LHCN-M2 (cell line): ENCODE data around the gene UTS2B. TPM values are rescaled to one million over a fixed set of nuclear protein-coding genes. Genes with fewer than 3 reads are reported as not detected.
A peak's percentile ranks its signal among the peaks of the same experiment; 100 is the strongest.

Experiments
- DNase-seq: peaks from one replicate; pipeline ENCODE4 v3.0.0-alpha.2; 2012; ENCODE audit warnings: low read depth
- total RNA-seq: library from RNA; depleted of rRNA; stranded (reverse); fragments of >200 nt; gene quantifications from 2 replicates; pipeline ENCODE4 v1.2.3, GENCODE V29; 2014; rRNA removed

The UTS2B gene
- total RNA-seq, 1 experiment from 2014 or later, result 0.57 TPM

DNA sequence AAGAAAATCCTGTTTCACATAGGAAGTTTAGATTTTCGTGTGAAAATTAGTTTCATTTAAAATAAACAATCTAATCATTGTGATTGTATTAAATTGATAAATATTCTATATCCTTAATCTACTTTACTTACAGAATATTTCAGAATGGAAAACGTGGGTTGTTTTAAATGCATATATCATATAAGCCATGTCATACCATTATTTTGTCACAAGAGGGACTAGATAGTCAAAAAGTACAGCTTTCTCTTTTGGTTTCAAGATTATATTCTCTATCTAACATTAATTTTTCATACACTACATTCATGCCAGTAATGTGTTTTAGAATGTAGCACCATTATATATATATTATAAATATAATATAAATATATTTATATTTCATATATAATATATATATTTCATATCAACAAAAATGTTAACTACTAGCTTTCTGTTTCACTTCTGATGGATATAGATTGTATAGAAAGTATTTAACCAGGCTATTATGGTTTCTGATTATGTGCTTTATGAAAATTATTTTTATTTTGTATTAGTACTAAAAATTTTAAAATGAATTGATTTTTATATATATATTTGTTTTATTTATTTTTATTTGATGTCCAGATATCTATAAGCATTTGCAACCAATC, 86.0 kb downstream of the UTS2B start:
- DNase-seq, result peak; percentile 26

DNA sequence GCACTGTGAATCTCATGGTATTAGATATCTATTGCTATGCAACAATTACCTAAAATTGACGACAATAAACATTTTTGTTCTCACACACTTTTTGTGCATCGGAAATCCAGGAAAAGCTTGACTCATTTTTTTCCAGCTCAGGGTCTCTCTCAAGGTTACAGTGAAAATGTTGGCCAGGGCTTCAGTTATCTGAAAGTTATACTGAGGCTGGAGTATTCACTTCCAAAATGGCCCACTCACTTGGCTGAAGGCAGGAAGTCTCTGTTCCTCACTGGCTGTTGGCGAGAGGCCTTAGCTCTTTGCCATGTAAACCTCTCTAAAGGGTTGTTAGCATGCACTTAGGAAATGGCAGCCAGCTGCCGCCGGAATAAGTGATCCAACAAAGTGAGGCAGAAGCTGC, 89.8 kb downstream of the UTS2B start:
- no peak for DNase-seq

DNA sequence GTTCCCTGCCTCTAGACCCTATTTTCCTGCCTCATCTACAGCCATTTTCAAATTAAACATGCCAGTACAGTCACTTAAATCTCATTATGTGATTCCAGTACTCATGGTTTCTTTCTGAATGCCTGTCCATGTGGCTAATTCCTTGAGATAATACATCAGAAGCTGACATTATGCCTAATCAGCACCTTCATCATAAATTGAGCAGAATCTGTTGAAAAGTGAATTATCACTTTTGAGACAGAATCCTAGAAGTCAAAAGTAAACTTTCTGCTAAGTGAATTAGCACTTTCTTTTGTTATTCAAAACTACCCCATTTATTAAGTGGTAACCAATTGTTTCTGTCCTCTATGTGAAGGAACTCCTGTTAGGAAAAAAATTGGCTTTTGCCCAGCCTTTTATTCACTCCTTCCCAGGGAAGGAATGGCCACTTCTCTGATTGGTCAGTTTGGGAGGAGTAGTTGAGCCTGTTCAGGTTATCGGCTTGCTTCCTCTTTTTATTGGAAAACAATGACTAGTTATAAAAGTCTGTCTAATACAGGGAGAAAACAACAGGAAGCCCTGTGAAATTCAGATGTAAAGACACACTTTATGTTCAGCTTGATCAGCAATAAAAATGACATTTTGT, 90.8 kb downstream of the UTS2B start:
- no peak for DNase-seq

DNA sequence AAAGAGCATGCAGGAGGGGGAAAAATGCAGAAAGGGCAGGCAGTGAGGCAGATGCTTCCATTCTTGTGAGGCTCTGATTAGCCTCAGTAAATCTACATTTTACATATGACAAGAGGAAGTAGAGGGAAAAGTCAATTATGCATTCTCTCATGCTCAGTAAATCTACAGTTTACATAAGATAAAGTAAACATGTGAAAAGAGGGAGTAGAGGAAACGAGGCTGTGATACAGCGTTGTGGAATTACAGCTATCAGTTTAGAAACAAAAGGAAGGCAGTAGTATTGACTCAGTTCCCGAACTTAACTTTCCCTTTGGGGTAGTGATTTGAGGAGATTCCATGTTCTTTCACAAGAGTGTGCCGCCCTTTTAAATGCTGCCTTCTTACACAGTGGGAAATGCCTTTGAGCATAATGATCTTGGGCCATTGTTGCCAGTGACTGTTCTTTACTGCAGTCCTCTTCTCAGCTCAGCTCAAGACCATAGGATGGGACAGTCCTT, 92.0 kb downstream of the UTS2B start:
- DNase-seq, result no peak

DNA sequence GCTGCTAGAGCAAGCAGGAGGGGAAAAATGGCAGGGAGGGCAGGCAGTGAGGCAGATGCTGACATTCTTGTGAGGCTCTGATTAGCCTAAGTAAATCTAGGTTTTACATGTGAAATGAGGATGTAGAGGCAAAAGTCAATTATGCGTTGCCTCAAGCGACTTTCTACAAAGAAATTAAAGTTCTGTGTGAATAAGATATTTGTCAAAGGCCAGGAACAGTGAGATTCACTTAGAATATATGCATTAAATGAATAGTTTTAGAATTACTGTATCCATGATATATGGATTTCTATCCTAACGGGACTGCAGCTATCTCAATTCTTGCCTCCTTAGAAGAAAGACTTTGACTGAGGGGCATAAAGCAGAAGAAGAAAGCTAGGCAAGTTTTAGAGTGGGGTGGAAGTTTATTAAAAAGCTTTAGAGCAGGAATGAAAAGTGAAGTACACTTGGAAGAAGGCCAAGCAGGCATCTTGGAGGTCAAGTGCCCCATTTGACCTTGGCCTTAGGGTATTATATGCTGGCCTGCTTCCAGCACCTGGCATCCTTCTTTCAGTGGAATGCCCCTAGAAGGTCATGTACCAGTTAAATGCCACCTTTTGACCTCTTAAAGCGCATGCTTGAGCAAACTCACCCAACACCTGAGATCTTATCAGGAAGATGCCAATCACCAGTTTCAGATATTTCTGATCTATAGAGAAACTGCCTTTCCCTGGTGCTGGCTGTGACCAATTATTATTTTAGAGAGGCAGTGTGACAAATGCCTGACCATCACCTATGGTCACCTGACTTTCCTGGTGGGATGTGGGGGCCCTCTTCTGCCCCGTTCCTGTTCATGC, 93.1 kb downstream of the UTS2B start:
- DNase-seq, result no peak

DNA sequence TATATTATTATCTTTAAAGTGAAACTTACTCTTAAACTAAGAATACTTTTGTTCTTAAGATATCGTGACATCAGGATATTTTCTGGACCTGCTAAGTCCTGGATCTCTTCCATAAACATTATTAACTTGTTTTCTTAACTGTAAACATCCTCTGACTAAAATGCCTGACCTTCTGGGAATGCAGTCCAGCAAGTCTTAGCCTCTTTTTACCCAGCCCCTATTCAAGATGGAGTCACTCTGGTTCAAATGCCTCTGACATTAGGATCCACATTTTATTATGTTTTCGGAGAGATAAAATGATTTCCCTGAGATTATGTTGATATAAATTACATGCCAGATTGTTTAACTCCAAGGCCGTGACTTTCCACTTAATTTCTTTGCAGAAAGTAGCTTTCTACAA, 93.7 kb downstream of the UTS2B start:
- peak; percentile 23 for DNase-seq

DNA sequence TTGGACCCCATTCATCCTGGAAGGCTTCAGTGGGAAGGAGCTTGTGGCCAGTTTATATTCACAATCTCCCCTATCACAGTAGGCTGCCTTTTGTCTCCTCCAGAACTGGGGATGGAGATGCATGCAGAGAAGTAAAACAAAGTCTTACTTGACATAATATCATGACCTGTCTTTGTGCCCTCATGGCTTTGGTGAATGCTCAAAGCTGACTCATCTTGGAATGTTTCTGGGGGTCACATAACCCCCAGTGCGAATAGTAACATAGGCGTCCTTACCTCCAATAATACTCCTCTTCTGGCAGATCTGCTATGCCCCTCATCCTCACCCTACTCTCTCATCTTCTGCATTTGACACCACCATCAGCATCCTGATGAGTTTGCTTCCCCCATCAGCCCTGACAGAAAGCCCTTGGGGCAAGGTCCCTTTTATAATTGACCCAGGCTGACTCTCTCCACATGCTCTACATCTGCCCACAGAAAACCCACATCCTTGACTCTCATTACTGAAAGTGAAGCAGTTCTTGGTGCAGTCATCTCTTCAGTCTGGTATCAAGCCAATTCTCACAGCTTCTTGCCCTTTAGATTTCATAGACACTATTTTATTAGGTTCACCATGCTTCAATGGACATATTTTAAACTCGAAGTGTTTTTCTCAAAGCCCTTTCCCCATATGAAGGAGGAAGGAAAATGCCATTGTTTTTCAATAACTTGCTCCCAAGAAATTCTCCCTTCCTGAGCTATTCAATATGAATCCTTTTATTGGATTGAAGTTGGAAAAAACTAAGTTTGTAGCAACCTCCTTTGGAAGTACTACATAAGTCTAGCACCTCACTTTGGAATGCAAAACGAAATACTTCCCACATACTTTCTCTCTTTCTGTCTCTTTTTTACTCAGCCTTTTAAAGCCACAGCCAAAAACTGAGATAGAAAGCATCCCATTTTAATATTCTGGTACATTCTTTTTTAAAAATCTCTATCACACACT, 94.7 kb downstream of the UTS2B start:
- peak; percentile 59 for DNase-seq

DNA sequence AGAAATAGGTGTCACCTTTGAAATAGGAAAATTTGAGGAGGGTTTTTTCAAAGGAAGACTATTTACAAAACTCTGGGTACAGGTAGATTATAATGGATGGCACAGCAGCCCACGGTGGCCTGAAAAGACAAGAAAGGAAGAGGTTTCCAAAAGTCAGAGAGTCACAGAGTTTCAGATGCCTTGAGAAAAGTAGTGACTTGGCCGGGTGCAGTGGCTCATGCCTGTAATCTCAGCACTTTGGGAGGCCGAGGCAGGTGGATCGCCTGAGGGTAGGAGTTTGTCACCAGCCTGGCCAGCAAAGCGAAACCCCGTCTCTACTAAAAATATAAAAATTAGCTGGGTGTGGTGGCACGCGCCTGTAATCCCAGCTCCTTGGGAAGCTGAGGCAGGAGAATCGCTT, 96.1 kb downstream of the UTS2B start:
- DNase-seq, result no peak

DNA sequence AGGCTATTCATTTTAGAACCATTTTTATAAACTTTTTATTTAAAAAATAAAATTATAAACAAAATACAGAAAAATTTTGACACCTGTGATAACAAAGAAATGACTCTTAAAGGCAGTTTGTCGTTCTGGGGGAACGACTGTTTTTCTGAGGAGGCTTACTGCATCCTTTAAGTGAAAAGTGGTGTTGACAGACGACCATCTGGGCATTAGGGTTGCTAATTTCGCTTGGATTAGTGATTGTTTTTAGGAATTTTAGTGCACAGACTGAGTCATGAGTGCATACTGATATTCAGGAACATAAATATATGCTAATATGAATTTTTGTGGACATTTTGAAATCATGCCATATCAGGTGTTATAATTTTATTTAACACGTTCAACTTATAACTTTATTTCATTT, 102.8 kb downstream of the UTS2B start:
- DNase-seq, result no peak

DNA sequence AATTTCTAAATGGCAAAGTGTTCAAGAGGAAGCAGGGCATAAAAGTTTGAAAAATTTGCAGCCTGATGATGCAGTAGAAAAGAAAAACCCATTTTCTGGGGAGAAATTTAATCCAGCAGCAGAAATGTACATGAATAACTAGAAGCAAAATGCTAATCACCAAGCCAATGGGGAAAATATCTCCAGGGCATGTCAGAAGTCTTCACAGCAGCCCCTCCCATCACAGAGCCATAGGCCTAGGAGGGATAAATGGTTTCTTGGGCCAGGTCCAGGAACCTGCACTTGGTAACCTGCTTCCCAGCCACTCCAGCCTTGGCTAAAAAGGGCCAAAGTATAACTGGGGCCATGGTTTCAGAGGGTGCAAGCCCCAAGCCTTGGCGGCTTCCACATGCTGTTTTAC, 108.7 kb downstream of the UTS2B start:
- DNase-seq, result no peak

DNA sequence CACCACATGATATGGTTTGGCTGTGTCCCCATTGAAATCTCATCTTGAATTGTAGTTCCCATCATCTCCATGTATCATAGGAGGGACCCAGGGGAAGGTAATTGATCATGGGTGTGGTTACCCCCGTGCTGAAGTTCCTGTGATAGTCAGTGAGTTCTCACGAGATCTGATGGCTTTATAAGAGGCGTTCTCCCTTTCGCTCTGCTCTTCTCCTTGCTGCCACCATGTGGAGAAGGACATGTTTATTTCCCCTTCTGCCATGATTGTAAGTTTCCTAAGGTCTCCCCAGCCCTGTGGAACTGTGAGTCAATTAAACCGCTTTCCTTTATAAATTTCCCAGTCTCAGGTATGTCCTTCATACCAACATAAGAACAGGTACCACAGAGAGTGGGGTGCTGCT, 109.4 kb downstream of the UTS2B start:
- DNase-seq, result peak; percentile 26

DNA sequence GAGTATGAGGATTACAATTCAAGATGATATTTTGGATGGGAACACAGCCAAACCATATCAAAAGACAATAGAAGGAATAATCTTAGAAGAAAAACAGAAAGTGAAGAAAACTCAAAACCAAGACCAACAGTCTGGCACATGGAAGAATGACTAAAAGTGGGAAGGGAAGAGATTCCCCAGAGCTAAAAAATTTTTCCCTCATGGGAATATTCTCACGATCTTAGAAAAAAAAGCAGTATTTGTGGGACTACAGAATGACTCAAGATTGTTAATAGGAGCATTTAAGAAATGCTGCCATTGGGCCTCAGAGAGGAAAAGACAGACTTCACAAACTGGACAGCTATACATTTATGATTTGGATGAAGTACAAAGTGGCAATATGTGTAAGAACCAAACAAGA, 113.0 kb downstream of the UTS2B start:
- peak; percentile 73 for DNase-seq

Other genes starting within 250 kb of the UTS2B start
- gene OSTN, start 131.3 kb downstream of the UTS2B start, total RNA-seq, result 0.06 TPM in 1 of 2 replicates, not detected in the other
- 86.3 and 89.0 TPM in 2 replicates for gene CCDC50, start 1.1 kb downstream of the UTS2B start, total RNA-seq
- not detected in 2 replicates for gene PYDC2, start 130.6 kb upstream of the UTS2B start, total RNA-seq